ENCODE measurements around the gene ING1.
"Not testable (repeated sequence)": the region's sequence is repeated elsewhere in the genome, so short reads cannot be mapped to it uniquely, and the experiment has no call there.

The ING1 gene
- 2.7 to 12.4 (median 5.4) reads per million in 17 experiments for total RNA-seq

- no peak for DNase-seq
Measured at GRCh38 chr13:110713642-110713952, at the start of gene ING1. Gene ING1, plus strand, starts transcription at chr13:110713700. Its CDS starts 450 bp downstream, at chr13:110714150.

- DNase-seq: peak; percentile 23 to 63 (median 55)
Measured at GRCh38 chr13:110664041-110664440, 49.5 kb upstream of the ING1 start.

GRCh38 chr13:110664673-110665072 is 48.8 kb upstream of the ING1 start:
- DNase-seq: peak; percentile 2 to 39 (median 22)

GRCh38 chr13:110665491-110666254 is 47.8 kb upstream of the ING1 start:
- DNase-seq: peak; percentile 73 to 90 (median 86)

- DNase-seq: no peak
Measured at GRCh38 chr13:110666255-110666533, 47.3 kb upstream of the ING1 start.

- no peak for DNase-seq
Measured at GRCh38 chr13:110669036-110669435, 44.5 kb upstream of the ING1 start.

GRCh38 chr13:110669814-110670213 is 43.7 kb upstream of the ING1 start:
- DNase-seq: not testable (repeated sequence)

- DNase-seq: peak; percentile 57 to 77 (median 72)
Measured at GRCh38 chr13:110676595-110677587, 36.6 kb upstream of the ING1 start.

GRCh38 chr13:110677731-110678545 is 35.6 kb upstream of the ING1 start:
- DNase-seq: no peak

GRCh38 chr13:110680852-110681251 is 32.6 kb upstream of the ING1 start:
- DNase-seq: peak in 3 of 4 experiments; percentile 16 to 25 (median 17)

- no peak for DNase-seq
Measured at GRCh38 chr13:110681868-110682550, 31.5 kb upstream of the ING1 start.

GRCh38 chr13:110682746-110683145 is 30.8 kb upstream of the ING1 start:
- no peak for DNase-seq

GRCh38 chr13:110683203-110683883 is 30.2 kb upstream of the ING1 start:
- no peak for DNase-seq

- no peak for DNase-seq
Measured at GRCh38 chr13:110683921-110684320, 29.6 kb upstream of the ING1 start.

- no peak for DNase-seq
Measured at GRCh38 chr13:110684388-110685056, 29.0 kb upstream of the ING1 start.

GRCh38 chr13:110685305-110686020 is 28.0 kb upstream of the ING1 start:
- DNase-seq: no peak

- no peak for DNase-seq
Measured at GRCh38 chr13:110687736-110688135, 25.8 kb upstream of the ING1 start.

GRCh38 chr13:110689041-110689440 is 24.5 kb upstream of the ING1 start:
- DNase-seq: no peak

- no peak for DNase-seq
Measured at GRCh38 chr13:110689711-110690110, 23.8 kb upstream of the ING1 start.

- no peak for DNase-seq
Measured at GRCh38 chr13:110690516-110690915, 23.0 kb upstream of the ING1 start.
